Psoas muscle (tissue), 8 donors: ENCODE measurements around the gene PTS. TPM values are rescaled to one million over a fixed set of nuclear protein-coding genes. Genes with fewer than 3 reads are reported as not detected.

Experiments used
- ATAC-seq, 4 donors: fragments of 200-7000 bp; cut with Tn5 transposase; one replicate each; pipeline ENCODE4 v1.9.1; 2020; ENCODE audit warnings: moderate library complexity in 3 of 4, mild to moderate bottlenecking in 2 of 4
- DNase-seq, 2 donors: peaks; one replicate each; pipeline ENCODE4 v3.0.0-alpha.2; 2020
- H3K27ac ChIP-seq: fragments of 200-600 bp; one replicate; pipeline ENCODE4 v1.8.0; 2022
- H3K27me3 ChIP-seq, 3 donors: fragments of 200-600 bp in 1 of 3; one replicate each; pipeline versions ENCODE4 v1.6.1 to v1.8.0; 2013 to 2022; ENCODE audit warnings: low read length in 2 of 3, mild to moderate bottlenecking in 2 of 3, moderate library complexity in 1 of 3; ENCODE audit not compliant: insufficient read depth in 3 of 3
- H3K36me3 ChIP-seq, 2 donors: fragments of 200-600 bp in 1 of 2; one replicate each; pipeline versions ENCODE4 v1.6.1 to v1.8.0; 2013 to 2022; ENCODE audit warnings: low read depth in 1 of 2, mild to moderate bottlenecking in 1 of 2, moderate library complexity in 1 of 2; ENCODE audit not compliant: insufficient read depth in 1 of 2
- H3K4me1 ChIP-seq: fragments of 200-600 bp; one replicate; pipeline ENCODE4 v1.8.0; 2022
- H3K4me3 ChIP-seq: fragments of 200-600 bp; one replicate; pipeline ENCODE4 v1.8.0; 2022; ENCODE audit warnings: mild to moderate bottlenecking
- H3K9me3 ChIP-seq: fragments of 200-600 bp; one replicate; pipeline ENCODE4 v1.8.0; 2022
- CTCF ChIP-seq: fragments of 200-600 bp; IDR thresholded peaks from one replicate; pipeline ENCODE4 v1.8.0; 2022; ENCODE audit warnings: antibody characterized with exemption
- WGBS, 3 donors: extraction: QIAGEN DNeasy Blood & Tissue Kit; methylation state at CpG; one replicate each; pipeline versions ENCODE4 v1.1.6 to v1.1.7; 2013; 5-methylcytosine and 5-hydroxymethylcytosine counted together
- intact Hi-C, 2 donors: fragments of 100-400 bp; cut with DNase I; formaldehyde crosslinking; loops; one replicate each; pipeline versions ENCODE4 v1.11.0 to v1.14.2; 2022
- polyA plus RNA-seq, 3 donors: library from polyadenylated mRNA; stranded (reverse); fragments of 200-250 nt; gene quantifications; one replicate each; pipeline ENCODE4 v1.2.3, GENCODE V29; 2013
- total RNA-seq, 4 donors: library from RNA; stranded (reverse); fragmentation: NEBNext Ultra II Directional in 2 of 4; extraction: Animal tissue kit (Norgen Biotek cat#: 25700) in 2 of 4; gene quantifications; one replicate each; pipeline versions ENCODE4 v1.2.1 to v1.2.4, GENCODE V29; 2021 to 2023
- donor health status: healthy with polysubstance abuse.
- donor health status: DM: no; HTN: no; CAD: no; lungs with moderate emphysema.
- donor health status: Bipolar disorder and iron deficiency.
- donor health status: healthy.
- donor health status: DM: yes; HTN: yes; CAD: no.
- donor health status: DM: no; HTN: no; CAD: no.
- donor health status: DM: no; HTN: no; CAD: no.
- donor health status: DM: yes; HTN: yes; CAD: no.

The PTS gene
- total and polyA plus RNA-seq, 7 donors: 26.5 to 83.6 (median 47.8) TPM

- intact Hi-C loops: loop anchor here in 1 of 2 donors (2.0 to 10.0 kb wide), 2 partner anchors 17 to 339 kb away; no protein-coding TSS in a partner anchor
- no peak for TF ChIP-seq CTCF
- H3K36me3 ChIP-seq: peaks cover 0 to 55% of the 10 kb centered on the region in 2 donors
Observed at GRCh38 chr11:112215621-112216020, 10.6 kb upstream of the PTS start.

GRCh38 chr11:112216561-112217105, 9.6 kb upstream of the PTS start:
- H3K27ac ChIP-seq: no peak overlapping the region
- no peak for TF ChIP-seq CTCF
- DNase-seq: no peak
- H3K9me3 ChIP-seq: no peaks in the 10 kb centered on the region
- H3K4me3 ChIP-seq: no peak overlapping the region
- H3K4me1 ChIP-seq: no peaks in the 10 kb centered on the region
- intact Hi-C loops: loop anchor here in 1 of 2 donors (2.0 to 10.0 kb wide), 2 partner anchors 16 to 338 kb away; no protein-coding TSS in a partner anchor
- peaks cover 0 to 57% of the 10 kb centered on the region in 2 donors for H3K36me3 ChIP-seq
- no peak for ATAC-seq
- 96 to 100% (median 100%) methylated on average over 1 of the region's 1 CpG for WGBS, 3 donors
- no peaks in the 10 kb centered on the region for H3K27me3 ChIP-seq

More at GRCh38 chr11:112215621-112216020, 10.6 kb upstream of the PTS start:
- no peaks in the 10 kb centered on the region for H3K4me1 ChIP-seq
- no peaks in the 10 kb centered on the region for H3K27me3 ChIP-seq
- H3K9me3 ChIP-seq: no peaks in the 10 kb centered on the region
- 85 to 88% (median 85%) methylated on average over 6 of the region's 6 CpGs for WGBS, 3 donors
- ATAC-seq (no peak), DNase-seq (no peak)
- H3K4me3 ChIP-seq: no peak overlapping the region
- no peak overlapping the region for H3K27ac ChIP-seq

- Histone ChIP-seq H3K27me3 (no peaks in the 10 kb centered on the region), H3K36me3 (peaks cover 0 to 53% of the 10 kb centered on the region in 2 donors), H3K4me1 (no peaks in the 10 kb centered on the region), H3K9me3 (no peaks in the 10 kb centered on the region), H3K27ac (no peak overlapping the region), H3K4me3 (no peak overlapping the region)
- DNase-seq (no peak), ATAC-seq (peak; percentile 93 to 98 (median 96))
- TF ChIP-seq CTCF: peak; percentile 76
- intact Hi-C loops: loop anchor here (1.0 to 10.0 kb wide), 6 partner anchors 61 to 1075 kb away; no protein-coding TSS in a partner anchor
- WGBS, 3 donors: 34 to 38% (median 34%) methylated on average over 7 of the region's 7 CpGs
Observed at GRCh38 chr11:112219476-112220232, 6.6 kb upstream of the PTS start.

GRCh38 chr11:112221274-112221835, 4.9 kb upstream of the PTS start:
- no peaks in the 10 kb centered on the region for H3K27me3 ChIP-seq
- H3K36me3 ChIP-seq: peaks cover 0 to 38% of the 10 kb centered on the region in 2 donors
- no peak for DNase-seq
- TF ChIP-seq CTCF: no peak
- no peak for ATAC-seq
- H3K9me3 ChIP-seq: no peaks in the 10 kb centered on the region
- no peaks in the 10 kb centered on the region for H3K4me1 ChIP-seq
- no peak overlapping the region for H3K4me3 ChIP-seq
- intact Hi-C loops: loop anchor here (5.0 to 10.0 kb wide), 3 partner anchors 331 to 1073 kb away; no protein-coding TSS in a partner anchor
- H3K27ac ChIP-seq: no peak overlapping the region
- WGBS, 3 donors: 75 to 83% (median 76%) methylated on average over 3 of the region's 3 CpGs
